Tibial nerve (tissue), 4 donors: ENCODE results near the gene HACL1.

Experiments
- EP300 ChIP-seq, 2 donors: sonication (generic); formaldehyde crosslinking; IDR thresholded peaks; one replicate each; pipeline ENCODE4 v1.6.1; 2017; ENCODE audit warnings: antibody characterized with exemption in 2 of 2, mild to moderate bottlenecking in 1 of 2
- POLR2A ChIP-seq, 2 donors: fragments of 450-650 bp; IDR thresholded peaks; one replicate each; pipeline ENCODE4 v1.6.1; 2017; ENCODE audit warnings: antibody characterized with exemption in 2 of 2, mild to moderate bottlenecking in 2 of 2, moderate library complexity in 2 of 2
- TF ChIP-seq, protein P1 (sequence below), 5 experiments: fragments of 200-600 bp in 3 of 5; fragments of 450-650 bp in 2 of 5; sonication (generic) in 3 of 5; IDR thresholded peaks; one replicate each; pipeline ENCODE4 v1.5.1; 2016 to 2019; ENCODE audit warnings: antibody characterized with exemption in 5 of 5, mild to moderate bottlenecking in 3 of 5, moderate library complexity in 2 of 5

DNA sequence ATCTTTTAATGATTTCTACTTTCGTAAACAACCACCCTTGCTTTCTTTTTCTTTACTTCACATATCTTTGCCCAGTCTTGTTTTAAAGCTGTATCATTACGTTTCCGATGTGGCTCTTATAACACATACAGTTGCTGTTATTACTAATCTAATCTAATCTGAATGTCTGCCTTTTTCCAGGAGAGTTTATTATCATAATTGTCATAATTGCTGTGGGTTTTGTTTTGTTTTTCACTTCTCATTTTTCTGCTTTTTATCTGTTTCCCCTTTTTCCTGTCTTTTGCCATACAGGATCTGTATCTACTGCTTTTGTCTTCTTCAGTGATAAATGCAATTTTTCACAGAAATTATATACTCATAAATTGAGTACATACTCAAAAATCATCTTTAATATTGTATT is 24.9 kb downstream of the HACL1 start:
- TF ChIP-seq, protein P1, sequence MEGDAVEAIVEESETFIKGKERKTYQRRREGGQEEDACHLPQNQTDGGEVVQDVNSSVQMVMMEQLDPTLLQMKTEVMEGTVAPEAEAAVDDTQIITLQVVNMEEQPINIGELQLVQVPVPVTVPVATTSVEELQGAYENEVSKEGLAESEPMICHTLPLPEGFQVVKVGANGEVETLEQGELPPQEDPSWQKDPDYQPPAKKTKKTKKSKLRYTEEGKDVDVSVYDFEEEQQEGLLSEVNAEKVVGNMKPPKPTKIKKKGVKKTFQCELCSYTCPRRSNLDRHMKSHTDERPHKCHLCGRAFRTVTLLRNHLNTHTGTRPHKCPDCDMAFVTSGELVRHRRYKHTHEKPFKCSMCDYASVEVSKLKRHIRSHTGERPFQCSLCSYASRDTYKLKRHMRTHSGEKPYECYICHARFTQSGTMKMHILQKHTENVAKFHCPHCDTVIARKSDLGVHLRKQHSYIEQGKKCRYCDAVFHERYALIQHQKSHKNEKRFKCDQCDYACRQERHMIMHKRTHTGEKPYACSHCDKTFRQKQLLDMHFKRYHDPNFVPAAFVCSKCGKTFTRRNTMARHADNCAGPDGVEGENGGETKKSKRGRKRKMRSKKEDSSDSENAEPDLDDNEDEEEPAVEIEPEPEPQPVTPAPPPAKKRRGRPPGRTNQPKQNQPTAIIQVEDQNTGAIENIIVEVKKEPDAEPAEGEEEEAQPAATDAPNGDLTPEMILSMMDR (IDR thresholded peaks at IDR 0.05), result no peak
- no peak for TF ChIP-seq POLR2A (IDR thresholded peaks at IDR 0.05)
- TF ChIP-seq EP300 (IDR thresholded peaks at IDR 0.05), result no peak
